ENCODE measurements around the gene CNPY2. TPM values are rescaled to one million over a fixed set of nuclear protein-coding genes. Genes with fewer than 3 reads are reported as not detected.
A peak's percentile ranks its signal among the peaks of the same experiment; 100 is the strongest.
"Not testable (repeated sequence)": the region's sequence is repeated elsewhere in the genome, so short reads cannot be mapped to it uniquely, and the experiment has no call there.

Gene CNPY2
- total RNA-seq, 1 donor from 2014 or later = 244 TPM

DNA sequence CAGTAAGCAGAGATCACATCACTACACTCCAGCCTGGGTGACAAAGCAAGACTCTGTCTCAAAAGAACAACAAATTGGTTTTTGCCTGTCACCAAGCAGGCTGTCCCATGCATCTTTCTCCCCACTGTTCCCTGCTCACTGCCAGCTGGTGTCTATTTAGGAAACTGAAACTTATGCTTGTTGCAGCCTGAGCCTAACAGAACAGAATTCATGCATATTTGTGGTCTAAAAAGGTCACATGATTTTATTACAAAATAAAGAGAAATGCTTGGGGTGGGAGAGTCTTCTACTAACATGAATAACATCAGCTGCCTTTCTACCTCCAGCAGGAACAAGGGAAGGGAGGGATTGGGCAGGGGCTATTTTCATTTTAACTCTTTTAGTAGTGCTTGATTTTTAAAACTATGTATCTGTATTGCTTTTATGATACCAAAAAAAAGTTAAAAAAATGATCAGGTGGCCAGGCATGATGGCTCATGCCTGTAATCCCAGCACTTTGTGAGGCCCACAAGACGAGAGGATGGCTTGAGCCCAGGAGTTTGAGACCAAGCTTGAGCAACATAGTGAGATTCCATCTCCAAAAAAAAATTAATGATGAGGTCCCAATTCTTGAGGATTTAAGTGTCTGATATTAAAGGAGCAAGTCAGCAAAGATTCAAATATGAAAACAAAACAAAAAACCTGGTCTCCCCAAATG, 43.2 kb upstream of the CNPY2 start:
- peaks cover 11% of the 10 kb centered on the region for H3K27me3 Mint-ChIP-seq (ENCODE audit: low read depth)
- peak overlapping the region; percentile 96 for H3K4me3 Mint-ChIP-seq
- DNase-seq (ENCODE audit: low read depth, low spot score) = no peak
- TF ChIP-seq, protein P1, sequence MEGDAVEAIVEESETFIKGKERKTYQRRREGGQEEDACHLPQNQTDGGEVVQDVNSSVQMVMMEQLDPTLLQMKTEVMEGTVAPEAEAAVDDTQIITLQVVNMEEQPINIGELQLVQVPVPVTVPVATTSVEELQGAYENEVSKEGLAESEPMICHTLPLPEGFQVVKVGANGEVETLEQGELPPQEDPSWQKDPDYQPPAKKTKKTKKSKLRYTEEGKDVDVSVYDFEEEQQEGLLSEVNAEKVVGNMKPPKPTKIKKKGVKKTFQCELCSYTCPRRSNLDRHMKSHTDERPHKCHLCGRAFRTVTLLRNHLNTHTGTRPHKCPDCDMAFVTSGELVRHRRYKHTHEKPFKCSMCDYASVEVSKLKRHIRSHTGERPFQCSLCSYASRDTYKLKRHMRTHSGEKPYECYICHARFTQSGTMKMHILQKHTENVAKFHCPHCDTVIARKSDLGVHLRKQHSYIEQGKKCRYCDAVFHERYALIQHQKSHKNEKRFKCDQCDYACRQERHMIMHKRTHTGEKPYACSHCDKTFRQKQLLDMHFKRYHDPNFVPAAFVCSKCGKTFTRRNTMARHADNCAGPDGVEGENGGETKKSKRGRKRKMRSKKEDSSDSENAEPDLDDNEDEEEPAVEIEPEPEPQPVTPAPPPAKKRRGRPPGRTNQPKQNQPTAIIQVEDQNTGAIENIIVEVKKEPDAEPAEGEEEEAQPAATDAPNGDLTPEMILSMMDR (conservative IDR thresholded peaks at IDR 0.05) = no peak
- H3K27ac Mint-ChIP-seq (ENCODE audit: unreplicated experiment) = peak overlapping the region; percentile 84
- H3K36me3 Mint-ChIP-seq (ENCODE audit: low read depth) = peaks cover 3% of the 10 kb centered on the region
- H3K9me3 Mint-ChIP-seq = no peaks in the 10 kb centered on the region
- peaks cover 19% of the 10 kb centered on the region for H3K4me1 Mint-ChIP-seq

DNA sequence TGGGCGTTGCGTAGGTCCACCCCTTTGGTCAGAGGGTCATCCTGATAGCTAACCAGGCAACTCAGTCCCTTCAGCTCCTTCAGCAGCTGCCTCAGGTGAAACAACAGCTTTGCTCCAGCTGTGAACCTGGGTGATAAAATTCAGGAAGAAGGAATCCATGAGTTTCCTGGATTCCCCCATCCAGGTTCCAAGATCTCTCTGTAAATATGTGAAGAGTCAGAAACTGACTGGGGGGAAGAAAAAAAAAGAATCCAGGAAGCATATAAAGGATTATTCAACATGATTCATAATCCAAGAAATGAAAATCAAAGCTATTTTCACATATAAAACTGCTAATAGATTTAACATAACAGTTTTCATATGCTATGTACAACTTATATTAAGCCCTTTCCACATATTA, 35.5 kb upstream of the CNPY2 start:
- TF ChIP-seq, protein P1 (conservative IDR thresholded peaks at IDR 0.05) = no peak
- H3K27me3 Mint-ChIP-seq (ENCODE audit: low read depth) = no peaks in the 10 kb centered on the region
- no peaks in the 10 kb centered on the region for H3K4me1 Mint-ChIP-seq
- DNase-seq (ENCODE audit: low read depth, low spot score) = no peak
- H3K36me3 Mint-ChIP-seq (ENCODE audit: low read depth) = peaks cover 10% of the 10 kb centered on the region
- H3K9me3 Mint-ChIP-seq = no peaks in the 10 kb centered on the region
- no peak overlapping the region for H3K4me3 Mint-ChIP-seq
- no peak overlapping the region for H3K27ac Mint-ChIP-seq (ENCODE audit: unreplicated experiment)

DNA sequence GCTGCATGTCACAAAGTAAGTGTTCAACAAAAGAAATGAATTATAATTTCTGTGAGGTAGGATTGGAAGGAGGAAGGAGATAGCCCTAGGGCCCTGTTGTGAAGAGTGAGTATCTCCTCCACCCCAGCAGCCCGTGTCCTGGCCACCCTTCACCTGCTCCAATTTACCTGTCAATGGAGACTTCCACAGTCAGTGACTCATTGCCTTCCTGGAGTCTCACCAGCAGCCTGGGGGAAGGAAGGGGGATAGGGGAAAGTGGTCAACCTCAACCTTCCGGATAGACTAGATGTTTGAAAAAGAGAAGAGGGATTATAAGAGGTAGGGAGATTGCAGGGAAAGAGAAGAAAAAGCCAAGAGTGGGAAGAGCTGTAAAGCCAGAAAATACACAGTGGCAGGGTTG, 34.9 kb upstream of the CNPY2 start:
- DNase-seq (ENCODE audit: low read depth, low spot score) = no peak
- Mint-ChIP-seq H3K27me3 (ENCODE audit: low read depth) (no peaks in the 10 kb centered on the region), H3K4me1 (no peaks in the 10 kb centered on the region), H3K4me3 (no peak overlapping the region), H3K27ac (ENCODE audit: unreplicated experiment) (no peak overlapping the region), H3K9me3 (no peaks in the 10 kb centered on the region), H3K36me3 (ENCODE audit: low read depth) (peaks cover 7% of the 10 kb centered on the region)
- TF ChIP-seq, protein P1 (conservative IDR thresholded peaks at IDR 0.05) = no peak

DNA sequence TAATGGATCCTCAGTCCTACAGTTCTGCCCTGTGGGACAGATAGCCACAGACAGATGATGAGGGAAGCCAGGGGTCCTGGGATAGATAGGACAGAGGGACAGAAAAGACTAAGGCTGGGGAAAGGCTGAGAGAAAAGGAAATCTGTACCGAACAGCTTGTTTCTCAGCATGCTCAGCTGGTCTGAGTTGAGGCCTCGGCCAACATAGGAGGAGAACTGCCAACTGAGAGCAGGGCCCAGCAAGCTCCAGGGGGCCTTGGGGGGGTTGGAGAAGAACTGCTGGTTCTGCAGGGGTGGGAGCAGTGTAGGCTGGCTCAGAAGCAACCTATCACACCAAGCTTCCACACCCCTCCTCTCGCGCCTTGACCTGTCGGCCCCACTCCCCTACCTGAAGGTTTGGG, 33.0 kb upstream of the CNPY2 start:
- Mint-ChIP-seq H3K9me3 (no peaks in the 10 kb centered on the region), H3K27me3 (ENCODE audit: low read depth) (no peaks in the 10 kb centered on the region), H3K4me1 (no peaks in the 10 kb centered on the region), H3K36me3 (ENCODE audit: low read depth) (peaks cover 7% of the 10 kb centered on the region), H3K27ac (ENCODE audit: unreplicated experiment) (no peak overlapping the region), H3K4me3 (no peak overlapping the region)
- TF ChIP-seq, protein P1 (conservative IDR thresholded peaks at IDR 0.05) = no peak
- DNase-seq (ENCODE audit: low read depth, low spot score) = no peak

DNA sequence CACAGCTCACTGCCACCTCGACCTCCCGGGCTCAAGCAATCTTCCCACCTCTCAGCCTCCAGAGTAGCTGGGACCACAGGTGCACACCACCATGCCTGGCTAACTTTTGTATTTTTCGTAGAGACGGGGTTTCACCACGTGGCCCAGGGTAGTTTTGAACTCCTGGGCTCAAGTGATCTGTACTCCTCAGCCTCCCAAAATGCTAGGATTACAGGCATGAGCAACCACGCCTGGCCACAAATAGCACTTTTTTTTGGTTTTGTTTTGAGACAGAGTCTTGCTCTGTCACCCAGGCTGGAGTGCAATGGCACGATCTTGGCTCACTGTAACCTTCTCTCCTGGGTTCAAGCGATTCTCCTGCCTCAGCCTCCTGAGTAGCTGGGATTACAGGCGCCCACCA, 31.5 kb upstream of the CNPY2 start:
- H3K4me3 Mint-ChIP-seq; H3K36me3 Mint-ChIP-seq (ENCODE audit: low read depth); H3K4me1 Mint-ChIP-seq; H3K27me3 Mint-ChIP-seq (ENCODE audit: low read depth); DNase-seq (ENCODE audit: low read depth, low spot score); H3K27ac Mint-ChIP-seq (ENCODE audit: unreplicated experiment); H3K9me3 Mint-ChIP-seq: not testable (repeated sequence)

DNA sequence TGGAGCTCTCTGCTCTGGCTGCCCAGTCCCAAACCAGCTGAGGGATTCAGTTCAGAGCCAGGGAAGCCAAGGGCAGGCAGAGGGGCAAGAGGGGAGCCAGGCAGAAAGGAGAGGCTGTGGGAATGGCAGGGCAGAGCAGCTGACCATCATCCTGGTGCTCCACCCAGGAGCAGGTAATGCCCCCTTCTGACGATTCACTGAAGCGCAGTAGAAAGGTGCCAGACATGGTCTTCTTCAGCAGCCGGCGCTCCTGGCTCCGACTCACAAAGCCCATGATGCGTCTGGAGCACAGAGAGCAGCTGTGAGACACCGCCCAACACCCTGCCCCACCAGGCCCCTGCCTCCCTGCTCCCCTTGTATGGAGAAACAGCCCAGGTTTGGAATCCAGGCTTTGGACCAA, 30.9 kb upstream of the CNPY2 start:
- H3K27ac Mint-ChIP-seq (ENCODE audit: unreplicated experiment) = no peak overlapping the region
- H3K9me3 Mint-ChIP-seq = no peaks in the 10 kb centered on the region
- H3K36me3 Mint-ChIP-seq (ENCODE audit: low read depth) = peaks cover 10% of the 10 kb centered on the region
- TF ChIP-seq, protein P1 (conservative IDR thresholded peaks at IDR 0.05) = no peak
- H3K4me3 Mint-ChIP-seq = no peak overlapping the region
- H3K4me1 Mint-ChIP-seq = no peaks in the 10 kb centered on the region
- no peaks in the 10 kb centered on the region for H3K27me3 Mint-ChIP-seq (ENCODE audit: low read depth)
- DNase-seq (ENCODE audit: low read depth, low spot score) = no peak

DNA sequence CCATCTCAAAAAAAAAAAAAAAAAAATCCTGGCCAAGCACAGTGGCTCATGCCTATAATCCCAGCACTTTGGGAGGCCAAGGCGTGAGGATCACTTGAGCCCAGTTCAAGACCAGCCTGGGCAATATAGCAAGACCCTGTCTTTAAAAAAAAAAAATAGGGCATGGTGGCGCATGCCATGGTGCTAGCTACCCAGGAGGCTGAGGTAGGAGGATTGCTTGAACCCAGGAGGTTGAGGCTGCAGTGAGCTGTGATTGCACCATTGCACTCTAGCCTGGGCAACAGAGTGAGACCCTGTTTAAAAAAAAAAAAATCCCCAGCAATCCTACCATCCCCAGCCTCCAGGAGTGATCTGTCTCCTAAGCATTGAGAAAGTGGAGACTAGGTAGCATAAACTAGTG, 26.5 kb upstream of the CNPY2 start:
- not testable (repeated sequence) for H3K4me3 Mint-ChIP-seq; H3K36me3 Mint-ChIP-seq (ENCODE audit: low read depth); DNase-seq (ENCODE audit: low read depth, low spot score); H3K9me3 Mint-ChIP-seq; H3K27me3 Mint-ChIP-seq (ENCODE audit: low read depth); H3K27ac Mint-ChIP-seq (ENCODE audit: unreplicated experiment); H3K4me1 Mint-ChIP-seq
